Measurements from ENCODE around the gene PI16. TPM values are rescaled to one million over a fixed set of nuclear protein-coding genes. Genes with fewer than 3 reads are reported as not detected.

The PI16 gene
- total and polyA plus RNA-seq, 2 donors (not counting 1 experiment from before 2014, with no cell fraction given) = 1.4 to 7.4 TPM

- 96% methylated on average over 12 of the region's 13 CpGs for WGBS (ENCODE audit: insufficient coverage)
- Mint-ChIP-seq H3K9me3 (ENCODE audit: insufficient read depth) (no peaks in the 10 kb centered on the region), H3K27ac (no peak overlapping the region), H3K27me3 (no peaks in the 10 kb centered on the region), H3K4me3 (no peak overlapping the region), H3K4me1 (peaks cover 5% of the 10 kb centered on the region)
- Histone ChIP-seq H3K79me2 (ENCODE audit: control insufficient read depth, insufficient read depth, low read length) (no peaks in the 10 kb centered on the region), H3K4me2 (replicated peaks; ENCODE audit: low read depth, low read length, poor library complexity, severe bottlenecking) (no peak overlapping the region), H2AFZ (ENCODE audit: insufficient read depth, low read depth, low read length, poor library complexity, severe bottlenecking) (no peak overlapping the region), H4K20me1 (ENCODE audit: control insufficient read depth, insufficient read depth, low read length, poor library complexity, severe bottlenecking) (no peaks in the 10 kb centered on the region), H3K4me3 (ENCODE audit: control extremely low read depth in 1 of 5, extremely low read depth in 1 of 5, insufficient read depth in 1 of 5, low read depth in 2 of 5, low read length in 4 of 5) (no peak overlapping the region), H3K9ac (ENCODE audit: low read length) (no peak overlapping the region), H3K4me1 (ENCODE audit: control insufficient read depth in 2 of 2, insufficient read depth in 2 of 2, low read length in 2 of 2) (no peaks in the 10 kb centered on the region), H3K27ac (ENCODE audit: low read length in 2 of 2) (no peak overlapping the region), H3K9me3 (ENCODE audit: control extremely low read depth in 1 of 3, control insufficient read depth in 2 of 3, insufficient read depth in 1 of 3, low read length in 2 of 3) (no peaks in the 10 kb centered on the region), H3K27me3 (replicated peaks in 1 of 4; ENCODE audit: control extremely low read depth in 1 of 4, control insufficient read depth in 3 of 4, insufficient read depth in 4 of 4, low read length in 3 of 4) (no peaks in the 10 kb centered on the region), H3K36me3 (replicated peaks in 1 of 2; ENCODE audit: control extremely low read depth in 1 of 2, control insufficient read depth in 1 of 2, extremely low read depth in 1 of 2, insufficient read depth in 2 of 2, low read length in 1 of 2) (peaks cover 0 to 24% of the 10 kb centered on the region in 2 experiments)
- TF ChIP-seq CTCF (IDR thresholded peaks at IDR 0.05) = no peak
- no peak for TF ChIP-seq EZH2 (IDR thresholded peaks at IDR 0.05; ENCODE audit: borderline replicate concordance, insufficient read depth, low read depth, low read length, poor library complexity, severe bottlenecking)
- ChIA-PET CTCF (interaction anchor here (0.5 kb wide), 1 partner anchor 282 kb away, joined by 3 read pairs; no protein-coding TSS in a partner anchor), POLR2A (no interaction called here)
- DNase-seq (no peak), ATAC-seq (ENCODE audit: low read depth) (no peak)
- intact Hi-C loops (cut with micrococcal nuclease) = no loop called here
These were observed 26.6 kb upstream of the PI16 start for GRCh38 chr6:36927691-36928546.

- ChIA-PET CTCF (interaction anchor here (0.5 kb wide), 1 partner anchor 281 kb away, joined by 3 read pairs; no protein-coding TSS in a partner anchor), POLR2A (no interaction called here)
- DNase-seq = no peak
- no peak overlapping the region for H3K9ac ChIP-seq (ENCODE audit: low read length)
- no peak overlapping the region for H3K27ac ChIP-seq (ENCODE audit: low read length in 2 of 2)
- H2AFZ ChIP-seq (ENCODE audit: insufficient read depth, low read depth, low read length, poor library complexity, severe bottlenecking) = no peak overlapping the region
- H3K4me3 ChIP-seq (ENCODE audit: control extremely low read depth in 1 of 5, extremely low read depth in 1 of 5, insufficient read depth in 1 of 5, low read depth in 2 of 5, low read length in 4 of 5) = no peak overlapping the region
- Mint-ChIP-seq H3K4me1 (peaks cover 5% of the 10 kb centered on the region), H3K4me3 (no peak overlapping the region), H3K27me3 (no peaks in the 10 kb centered on the region), H3K27ac (no peak overlapping the region), H3K9me3 (ENCODE audit: insufficient read depth) (no peaks in the 10 kb centered on the region)
- no peak for ATAC-seq (ENCODE audit: low read depth)
- no peaks in the 10 kb centered on the region for H3K4me1 ChIP-seq (ENCODE audit: control insufficient read depth in 2 of 2, insufficient read depth in 2 of 2, low read length in 2 of 2)
- no peak overlapping the region for H3K4me2 ChIP-seq (replicated peaks; ENCODE audit: low read depth, low read length, poor library complexity, severe bottlenecking)
- WGBS (ENCODE audit: insufficient coverage) = 92% methylated on average over 7 of the region's 7 CpGs
- no peaks in the 10 kb centered on the region for H3K27me3 ChIP-seq (replicated peaks in 1 of 4; ENCODE audit: control extremely low read depth in 1 of 4, control insufficient read depth in 3 of 4, insufficient read depth in 4 of 4, low read length in 3 of 4)
- TF ChIP-seq EZH2 (IDR thresholded peaks at IDR 0.05; ENCODE audit: borderline replicate concordance, insufficient read depth, low read depth, low read length, poor library complexity, severe bottlenecking) (no peak), CTCF (IDR thresholded peaks at IDR 0.05) (no peak)
- intact Hi-C loops (cut with micrococcal nuclease) = no loop called here
- H3K79me2 ChIP-seq (ENCODE audit: control insufficient read depth, insufficient read depth, low read length) = no peaks in the 10 kb centered on the region
- no peaks in the 10 kb centered on the region for H3K9me3 ChIP-seq (ENCODE audit: control extremely low read depth in 1 of 3, control insufficient read depth in 2 of 3, insufficient read depth in 1 of 3, low read length in 2 of 3)
- H4K20me1 ChIP-seq (ENCODE audit: control insufficient read depth, insufficient read depth, low read length, poor library complexity, severe bottlenecking) = no peaks in the 10 kb centered on the region
- H3K36me3 ChIP-seq (replicated peaks in 1 of 2; ENCODE audit: control extremely low read depth in 1 of 2, control insufficient read depth in 1 of 2, extremely low read depth in 1 of 2, insufficient read depth in 2 of 2, low read length in 1 of 2) = peaks cover 0 to 19% of the 10 kb centered on the region in 2 experiments
These were observed 26.0 kb upstream of the PI16 start for GRCh38 chr6:36928547-36928918.

Measured in B cell (primary cell).